Transverse colon (tissue), 3 donors: ENCODE results near the gene FANCE.
"Not testable (repeated sequence)": the region's sequence is repeated elsewhere in the genome, so short reads cannot be mapped to it uniquely, and the experiment has no call there.

Source experiments
- EP300 ChIP-seq: sonication (generic); formaldehyde crosslinking; IDR thresholded peaks from one replicate; pipeline ENCODE4 v1.6.1; 2017; ENCODE audit warnings: antibody characterized with exemption, low read depth
- POLR2AphosphoS5 ChIP-seq, 3 donors: sonication (generic); formaldehyde crosslinking; IDR thresholded peaks; one replicate each; pipeline ENCODE4 v1.6.1; 2016; ENCODE audit warnings: antibody characterized with exemption in 3 of 3

GRCh38 chr6:35515939-35516338 is 63.8 kb downstream of the FANCE start:
- TF ChIP-seq POLR2AphosphoS5 (IDR thresholded peaks at IDR 0.05); EP300: not testable (repeated sequence)
